CD4-positive, alpha-beta T cell treated with Interleukin-10 for 1 hour (primary cell): Measurements from ENCODE around the gene NCOR2.

ENCODE experiments used
- DNase-seq: peaks from one replicate; pipeline ENCODE4 v3.0.0-alpha.2; 2020

Gene NCOR2

DNA sequence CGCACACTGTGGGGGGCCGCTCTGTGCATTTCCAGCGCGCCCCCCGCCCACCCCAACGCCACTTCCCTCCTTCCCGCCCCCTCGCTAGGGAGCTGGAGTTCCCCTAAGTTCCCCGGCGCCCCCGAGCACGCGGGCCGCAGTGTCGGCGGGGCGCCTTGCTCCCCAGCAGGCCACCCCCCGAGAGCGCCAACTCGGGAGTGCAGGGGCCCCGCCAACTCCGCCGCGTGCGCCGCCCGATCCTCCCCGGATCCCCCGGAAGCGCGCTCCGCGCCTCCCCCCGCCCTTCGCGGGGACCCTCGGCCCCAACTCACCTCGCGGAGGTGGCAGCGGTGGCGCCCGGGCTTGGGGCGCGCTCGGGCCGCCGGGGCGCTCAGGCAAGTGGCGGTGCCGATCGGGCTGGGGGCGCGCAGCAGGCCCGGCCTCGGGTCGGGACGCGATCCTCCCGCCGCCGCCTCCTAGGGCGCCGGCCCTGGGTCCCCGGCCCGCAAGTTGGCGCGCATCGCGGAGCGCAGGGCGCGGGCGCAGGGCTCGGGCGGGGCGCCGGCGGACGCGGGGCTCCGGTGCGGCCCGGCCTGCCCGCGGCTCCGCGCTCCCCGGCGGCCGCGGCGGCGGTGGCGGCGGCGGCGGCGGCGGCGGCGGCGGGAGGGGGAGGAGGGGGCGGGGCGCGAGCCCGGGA, at the start of gene NCOR2:
TSS of gene NCOR2 (minus strand) at position 616 of the 676 bp plus-strand sequence. CDS start 72,361 bp downstream, outside the sequence.
- DNase-seq, result peak; percentile 54

DNA sequence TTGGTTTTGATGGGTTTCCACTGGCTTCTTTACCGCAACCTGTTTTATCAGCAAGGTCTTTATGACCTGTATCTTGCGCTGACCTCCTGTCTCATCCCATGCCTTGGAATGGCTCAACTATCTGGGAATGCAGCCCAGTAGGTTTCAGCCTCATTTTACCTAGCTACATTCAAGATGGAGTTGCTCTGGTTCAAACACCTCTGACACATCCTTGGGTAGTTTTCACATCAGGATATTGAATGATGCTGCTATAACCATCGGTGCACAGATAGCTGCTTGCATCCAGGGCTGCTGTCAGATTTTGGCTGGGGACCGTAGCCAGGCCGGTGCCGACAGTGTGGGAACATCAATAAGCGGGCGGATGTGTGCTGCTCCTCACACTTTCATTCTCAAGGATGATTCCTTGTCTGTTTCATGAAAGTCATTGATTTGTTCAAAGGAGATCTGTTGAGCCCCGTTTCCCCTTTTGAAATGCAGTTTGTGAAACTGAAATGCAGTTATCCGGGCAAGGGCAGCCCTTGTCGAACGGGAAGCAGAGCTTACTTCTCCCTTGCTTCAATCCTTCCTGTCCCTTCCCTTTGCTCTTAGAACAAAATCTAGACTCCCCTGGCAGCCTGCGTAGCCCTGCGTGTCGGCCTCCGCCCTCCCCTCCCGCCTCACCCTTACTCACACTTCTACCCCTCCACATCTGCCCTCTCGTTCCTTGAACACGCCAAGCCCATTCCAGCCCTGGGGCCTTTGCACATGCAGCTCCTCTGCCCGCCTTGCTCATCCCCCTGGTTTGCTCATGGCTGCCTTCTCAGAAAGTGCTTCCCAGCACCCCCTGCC, 49.2 kb upstream of the NCOR2 start:
- no peak for DNase-seq

DNA sequence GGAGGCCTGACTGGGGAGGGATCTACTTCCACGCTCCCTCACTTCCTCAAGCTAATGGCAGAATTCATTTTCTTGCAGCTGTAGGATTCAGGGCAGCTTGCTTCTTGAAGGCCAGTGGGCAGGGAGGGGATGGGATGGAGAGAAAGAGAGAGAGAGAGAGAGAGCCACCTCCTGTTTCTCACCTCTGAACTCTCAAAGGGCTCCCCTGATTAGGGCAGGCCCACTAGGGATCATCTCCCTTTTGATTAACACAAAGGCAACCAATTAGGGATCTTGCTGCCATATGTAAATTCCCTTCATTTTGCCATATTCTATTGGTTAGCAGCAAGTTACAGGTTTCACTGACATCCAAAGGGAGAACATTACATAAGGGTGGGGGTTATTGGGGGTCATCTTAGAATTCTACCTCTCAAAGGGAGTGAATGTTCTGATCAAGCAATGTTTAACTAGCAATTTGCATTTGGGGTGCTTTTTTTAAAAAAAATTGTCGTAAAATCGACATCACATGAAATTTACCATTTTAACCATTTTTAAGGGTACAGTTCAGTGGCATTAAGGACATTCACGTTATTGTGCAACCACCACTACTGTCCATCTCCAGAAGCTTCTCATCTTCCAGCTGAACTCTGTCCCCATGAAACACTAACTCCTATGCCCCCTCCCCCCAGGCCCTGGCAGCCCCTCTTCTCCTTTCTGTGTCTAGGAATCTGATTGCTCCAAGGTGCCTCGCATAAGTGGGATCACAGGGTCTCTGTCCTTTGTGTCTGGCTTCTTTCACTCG, 47.3 kb upstream of the NCOR2 start:
- DNase-seq, result no peak

DNA sequence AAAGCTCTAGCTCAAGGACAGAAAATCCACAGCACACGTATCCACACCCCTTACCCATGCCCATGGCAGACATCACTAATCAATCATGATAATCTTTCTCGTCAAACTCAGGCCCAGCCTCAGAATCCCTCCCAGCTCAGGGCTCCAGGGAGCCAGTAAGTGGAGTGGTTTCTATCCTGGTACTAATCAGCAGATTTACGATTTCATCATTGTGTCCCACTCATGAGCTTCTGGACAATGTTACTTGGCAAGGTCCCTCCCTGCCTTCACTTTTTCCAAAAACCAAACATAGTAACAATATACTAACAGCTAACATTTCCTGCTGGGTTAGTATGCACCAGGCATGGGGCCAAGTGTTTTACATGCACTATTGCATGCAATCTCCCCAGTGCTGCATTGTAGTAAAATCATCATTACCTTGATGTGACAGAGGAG, 45.8 kb upstream of the NCOR2 start:
- no peak for DNase-seq

DNA sequence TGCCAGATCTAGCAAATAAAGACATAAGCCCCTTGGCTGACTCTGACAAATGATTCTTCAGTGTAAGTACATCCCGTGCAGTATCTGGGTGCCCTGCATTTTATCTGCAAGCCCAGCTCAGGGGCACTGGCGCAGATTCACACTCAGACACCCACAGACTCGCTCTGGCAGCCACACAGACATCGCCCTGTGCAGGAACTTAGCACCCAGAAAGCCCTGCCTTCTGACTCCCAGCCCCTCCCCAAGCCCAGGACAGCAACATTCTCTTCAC, 44.9 kb upstream of the NCOR2 start:
- DNase-seq, result no peak

DNA sequence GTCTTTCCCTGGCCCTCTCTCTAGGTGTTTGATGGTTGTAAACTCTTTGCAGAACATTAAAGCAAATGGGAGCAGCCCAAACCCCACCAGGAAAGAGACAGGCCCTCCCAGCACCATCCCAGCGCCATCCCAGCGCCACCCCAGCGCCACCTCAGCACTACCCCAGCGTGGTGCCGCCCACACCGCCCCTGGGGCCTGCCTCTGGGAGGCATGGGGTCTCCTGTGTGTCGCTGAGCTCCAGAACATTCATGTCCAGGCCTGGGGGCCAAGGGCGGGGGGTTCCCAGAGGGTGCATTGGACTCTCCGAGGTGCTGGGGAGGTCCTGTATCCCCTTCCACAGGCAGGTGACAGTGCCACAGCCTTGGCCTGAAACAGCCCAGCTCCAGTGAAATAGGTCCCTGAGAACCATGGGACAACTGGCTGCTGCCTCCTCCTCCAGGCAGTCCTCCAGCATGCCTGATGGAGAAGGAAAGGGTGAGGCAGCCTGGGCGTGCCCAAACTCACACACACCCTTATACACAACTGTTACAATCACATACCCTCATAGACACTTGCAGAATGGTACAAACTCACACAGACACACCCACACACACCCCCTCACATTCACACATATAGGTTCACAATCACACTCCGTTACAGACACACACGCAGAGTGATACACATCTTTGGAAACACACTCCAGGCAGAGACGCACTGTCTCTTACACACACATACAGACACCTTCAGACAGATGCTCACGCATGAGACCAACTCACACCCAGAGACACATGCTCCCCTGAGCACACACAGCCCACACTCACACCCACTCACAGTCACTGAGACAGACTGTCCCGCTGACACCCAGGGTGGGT, 44.4 kb upstream of the NCOR2 start:
- no peak for DNase-seq

DNA sequence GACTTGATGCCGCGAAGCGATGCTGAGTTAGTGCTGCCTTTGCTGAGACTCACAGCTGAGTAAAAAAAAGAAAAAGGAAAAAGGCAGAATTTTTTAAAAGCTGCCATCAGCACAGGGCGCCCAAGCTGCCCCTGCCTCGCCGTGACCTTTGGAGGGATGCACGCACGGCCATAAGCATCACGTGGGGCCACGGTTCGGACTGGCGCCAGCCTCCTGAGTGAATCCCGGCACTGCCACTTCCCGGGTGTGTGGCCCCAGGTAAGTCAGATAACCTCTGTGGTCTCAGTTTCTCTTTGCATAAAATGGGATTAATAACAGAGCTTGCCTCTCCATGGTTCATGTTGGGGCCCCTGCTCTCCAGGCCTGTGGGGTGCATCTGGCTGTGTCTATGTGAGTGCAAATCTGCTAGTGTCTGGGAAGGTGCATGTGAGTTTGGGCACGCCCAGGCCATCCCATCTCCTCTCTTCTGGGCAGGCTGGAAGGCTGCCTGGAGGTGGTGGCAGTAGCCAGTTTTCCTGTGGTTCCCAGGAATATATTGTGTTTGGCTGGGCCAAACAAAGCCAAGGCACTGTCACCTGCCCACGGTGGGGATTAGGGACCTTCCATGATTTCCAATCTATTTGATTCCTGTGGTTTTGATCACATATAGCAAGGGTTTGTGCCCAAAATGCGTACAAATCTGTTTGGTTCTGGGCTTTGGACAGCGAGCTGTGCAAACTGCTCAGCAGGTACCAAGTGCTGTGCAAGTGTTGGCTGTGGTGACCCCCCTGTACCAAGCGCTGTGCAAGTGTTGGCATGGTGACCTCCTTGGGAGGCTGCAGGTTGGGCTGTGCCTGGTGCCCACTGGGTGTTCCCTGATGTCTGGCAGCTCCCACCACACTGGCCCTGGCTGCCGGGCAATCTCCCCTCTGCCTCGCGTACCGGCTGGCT, 43.5 kb upstream of the NCOR2 start:
- no peak for DNase-seq

DNA sequence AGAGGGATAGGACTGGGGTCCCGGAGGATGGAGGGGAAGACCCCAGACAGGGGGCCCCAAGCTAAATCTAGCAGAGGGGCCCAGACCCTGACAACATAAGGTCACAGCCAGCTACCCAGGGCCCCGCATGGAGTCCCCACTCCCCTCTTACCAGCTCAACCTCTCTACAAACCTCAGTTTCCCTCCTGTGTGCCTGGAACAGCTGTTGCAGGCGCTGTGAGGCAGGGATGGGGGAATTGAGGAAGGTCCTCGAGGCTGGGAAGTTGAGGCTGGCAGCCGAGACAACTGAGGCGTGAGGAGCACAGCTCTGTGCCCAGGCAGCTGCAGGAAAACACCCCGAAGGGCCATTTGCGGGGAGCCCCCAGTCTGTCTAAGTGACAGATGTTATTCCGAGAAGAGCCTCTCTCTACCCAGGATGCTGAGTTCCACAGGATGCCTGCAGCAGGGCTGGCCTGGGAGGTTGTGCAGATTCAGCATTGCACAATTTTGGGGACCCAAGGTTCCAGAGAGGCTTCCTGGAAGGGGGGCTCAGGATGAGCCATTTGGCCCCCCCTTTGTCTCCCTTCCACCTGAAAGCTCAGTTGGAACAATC, 42.7 kb upstream of the NCOR2 start:
- DNase-seq, result no peak

DNA sequence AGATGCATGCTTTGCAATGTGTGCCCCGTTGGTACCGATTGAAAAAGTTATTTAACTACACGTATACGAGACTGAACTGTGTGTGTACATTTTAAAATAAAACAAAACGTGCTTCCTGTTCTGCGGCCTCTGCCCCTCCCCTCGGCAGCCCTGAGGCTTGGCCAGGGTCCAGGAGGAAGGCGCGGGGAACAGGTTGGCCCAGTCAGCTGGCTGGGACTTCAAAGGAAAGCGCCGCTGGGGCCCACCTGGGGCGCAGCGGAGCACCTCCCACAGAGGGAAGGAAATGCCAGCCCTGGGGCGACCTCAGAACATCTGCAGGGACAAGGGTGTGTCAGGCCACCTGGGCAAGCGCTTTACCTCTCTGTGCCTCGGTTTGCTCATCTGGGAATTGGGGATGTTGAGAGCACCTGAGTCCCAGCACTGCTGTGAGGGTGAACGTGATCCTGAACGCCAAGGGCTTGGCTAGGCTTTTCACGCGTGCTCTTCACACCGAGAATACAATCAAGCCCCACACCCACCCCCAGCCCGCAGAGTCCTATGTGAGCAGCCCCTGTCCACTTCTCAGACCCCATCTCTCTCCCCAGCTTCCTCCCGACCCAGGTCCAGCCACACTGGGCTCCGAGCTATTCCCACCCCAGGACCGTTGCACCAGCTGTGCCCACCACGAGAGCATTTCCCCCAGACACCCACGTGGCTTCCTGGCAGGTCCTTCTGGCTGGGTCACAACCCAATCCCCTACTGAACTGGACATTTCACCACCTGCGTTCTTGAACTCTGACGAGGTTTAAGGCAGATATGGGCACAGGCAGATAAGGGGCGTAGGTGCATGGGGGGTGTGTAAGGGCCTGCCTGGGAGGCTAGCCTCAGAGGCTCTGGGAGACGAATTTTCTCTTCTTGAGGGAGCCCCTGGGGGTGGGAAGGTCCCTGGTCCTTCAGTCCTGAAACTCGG, 41.9 kb upstream of the NCOR2 start:
- DNase-seq, result peak; percentile 91

DNA sequence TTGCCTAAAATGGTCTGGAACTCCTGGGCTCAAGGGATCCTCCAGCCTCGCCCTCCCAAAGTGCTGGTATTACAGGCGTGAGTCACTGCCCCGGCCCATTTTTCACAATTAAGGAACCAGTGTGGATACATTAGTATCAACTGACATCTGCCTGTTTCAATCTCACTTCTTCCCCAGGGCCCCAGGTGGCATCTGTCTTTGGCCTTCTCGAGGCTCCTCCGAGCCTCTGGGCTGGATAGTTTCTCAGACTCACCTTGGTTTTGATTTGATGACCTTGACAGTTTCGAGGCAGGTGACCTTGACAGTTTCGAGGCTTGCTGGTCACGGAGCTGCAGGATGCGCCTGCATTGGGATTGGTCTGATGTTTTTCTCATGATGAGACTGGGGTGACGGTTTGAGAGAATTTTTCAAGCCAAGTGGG, 41.0 kb upstream of the NCOR2 start:
- no peak for DNase-seq

DNA sequence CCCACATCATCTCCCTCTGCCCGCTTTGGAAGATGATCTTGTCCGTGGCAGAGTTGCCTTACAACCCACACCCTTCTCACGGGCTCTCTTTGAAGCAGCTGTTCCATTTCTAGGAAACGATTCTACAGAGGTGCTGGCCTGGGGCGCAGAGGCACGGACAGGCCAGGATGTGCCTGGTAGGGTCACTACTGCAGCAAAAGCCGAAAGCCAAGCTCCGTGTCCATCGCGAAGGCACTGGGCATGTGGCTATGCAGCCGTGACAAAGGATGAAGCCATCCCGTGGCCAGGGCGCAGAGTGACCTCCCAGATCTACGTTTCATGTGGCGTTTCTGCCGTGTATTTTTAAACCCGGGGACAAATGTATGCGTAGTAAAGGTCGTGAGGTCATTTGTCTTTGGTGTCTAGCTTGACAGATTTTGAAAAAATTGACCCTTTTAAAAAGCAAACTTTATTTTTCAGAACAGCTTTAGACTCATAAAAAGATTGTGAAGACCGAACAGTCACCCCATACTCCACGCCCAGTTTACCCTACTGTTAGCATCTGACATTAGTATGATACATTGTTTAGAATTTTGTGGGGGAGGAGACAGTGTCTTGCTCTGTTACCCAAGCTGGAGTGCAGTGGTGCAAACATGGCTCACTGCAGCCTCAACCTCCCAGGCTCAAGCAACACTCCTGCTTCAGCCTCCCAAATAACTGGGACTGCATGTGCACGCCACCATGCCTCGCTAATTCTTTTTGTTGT, 40.4 kb upstream of the NCOR2 start:
- no peak for DNase-seq

DNA sequence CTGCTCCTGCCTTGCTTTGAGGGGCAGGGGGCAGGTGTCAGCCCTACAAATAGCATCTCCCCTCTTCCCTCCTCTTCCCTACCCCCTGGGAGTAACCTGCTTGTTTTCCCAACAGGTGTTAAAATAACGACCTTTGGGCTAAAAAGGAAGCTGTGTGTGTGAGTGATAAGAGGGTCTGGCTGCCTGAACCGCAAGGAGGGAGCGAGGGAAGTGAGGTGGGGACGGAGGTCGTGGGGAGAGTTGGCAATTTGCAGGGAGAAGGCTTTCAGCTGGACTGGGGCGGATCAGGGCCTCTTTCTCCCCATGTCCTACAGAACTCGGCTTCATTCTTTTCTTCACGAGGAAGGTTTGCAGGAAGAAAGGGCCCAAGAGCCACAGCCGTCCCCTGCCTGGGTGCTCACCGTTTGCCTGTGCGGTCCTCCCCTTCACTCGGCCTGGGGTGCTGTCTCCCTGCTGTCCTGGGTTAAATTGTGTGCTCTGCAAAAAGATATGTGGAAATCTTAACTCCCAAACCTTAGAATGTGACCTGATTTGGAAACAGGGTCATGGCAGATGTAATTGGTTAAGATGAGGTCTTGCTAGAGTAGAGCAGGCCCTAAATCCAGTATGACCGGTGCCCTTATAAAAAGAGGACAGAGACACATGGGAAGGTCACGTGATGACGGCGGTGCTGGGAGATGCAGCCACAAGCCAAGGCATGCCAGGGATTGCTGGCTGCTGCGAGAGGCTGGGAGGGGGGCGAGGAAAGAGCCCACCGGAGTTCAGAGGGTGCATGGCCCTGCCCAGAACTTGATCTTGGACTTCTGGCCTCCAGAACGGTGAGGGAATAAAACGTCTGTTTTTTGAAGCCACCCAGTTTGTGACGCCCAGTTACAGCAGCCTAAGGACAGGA, 38.7 kb upstream of the NCOR2 start:
- no peak for DNase-seq

DNA sequence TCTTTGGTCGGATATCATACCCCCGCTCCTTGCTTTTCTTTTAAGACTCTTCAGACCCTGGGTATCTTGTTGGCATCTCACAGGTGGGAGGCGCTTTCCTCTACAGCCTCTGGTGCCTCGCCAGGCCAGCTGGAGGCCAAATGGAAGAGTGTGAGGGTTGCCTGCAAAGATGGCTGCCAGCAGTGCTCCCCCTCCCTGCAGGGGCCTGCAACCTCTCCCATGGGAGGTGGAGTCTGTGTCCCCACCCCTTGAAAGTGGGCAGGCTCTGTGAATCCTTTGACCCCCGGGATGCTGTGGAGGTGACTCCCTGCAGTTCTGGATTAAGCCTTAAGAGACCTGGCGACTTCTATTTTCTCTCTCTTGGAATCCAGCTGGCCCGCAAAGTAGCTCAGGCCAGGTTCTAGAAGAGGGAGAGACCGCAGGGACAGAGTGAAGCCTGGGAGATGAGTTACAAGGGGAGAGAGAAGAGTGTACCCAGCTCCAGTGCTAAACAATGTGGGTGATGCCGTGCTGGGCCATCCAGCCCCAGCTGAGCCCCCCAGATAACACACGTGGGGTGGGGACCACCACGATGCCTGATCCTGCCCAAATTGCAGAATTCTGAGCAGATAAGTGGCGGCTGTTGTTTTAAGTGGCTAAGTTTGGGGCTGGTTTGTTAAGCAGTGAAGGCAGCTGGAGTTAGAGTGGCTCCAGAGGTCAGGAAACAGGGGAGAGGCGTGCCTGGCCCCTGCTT, 37.9 kb upstream of the NCOR2 start:
- DNase-seq, result no peak

DNA sequence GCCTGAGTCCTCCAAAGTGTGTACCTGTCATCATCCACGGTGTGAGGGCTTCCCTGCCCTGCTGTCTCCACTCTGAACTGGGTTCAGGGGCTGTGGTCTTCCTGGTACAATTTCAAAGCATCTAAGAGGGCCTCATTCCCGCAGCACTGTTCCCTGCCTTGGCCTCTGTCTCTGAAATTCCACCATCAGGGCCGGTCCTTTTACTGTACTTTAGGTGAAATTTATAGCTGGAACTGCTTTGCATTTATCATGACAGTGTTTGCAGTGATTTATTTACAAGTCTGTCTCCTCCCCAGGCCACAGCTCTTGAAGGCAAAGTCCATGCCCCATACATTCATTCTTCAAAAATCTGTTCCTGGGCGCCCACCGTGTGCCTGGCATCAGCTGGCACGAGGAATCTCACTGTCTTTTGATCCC, 36.9 kb upstream of the NCOR2 start:
- DNase-seq, result no peak

DNA sequence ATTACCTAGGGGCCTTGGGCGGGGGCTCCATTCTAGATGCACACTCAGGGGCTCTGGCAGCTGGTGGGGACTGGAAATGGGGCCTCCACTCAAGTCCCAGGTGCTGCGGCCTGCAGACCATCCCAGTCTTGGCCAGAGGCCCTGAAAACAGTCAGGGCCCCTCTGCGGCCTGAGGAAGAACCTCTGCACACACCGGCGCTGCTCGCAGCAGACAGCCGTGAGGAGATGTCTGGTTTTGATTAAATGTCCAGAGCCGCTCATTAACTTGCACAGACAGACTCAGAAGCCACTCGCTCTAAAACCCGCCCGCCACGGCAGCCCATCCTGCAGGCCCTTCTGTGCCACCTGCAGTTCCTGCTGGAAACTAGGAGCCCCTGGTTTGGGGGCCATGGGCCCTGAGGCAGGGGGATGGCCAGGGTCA, 36.4 kb upstream of the NCOR2 start:
- no peak for DNase-seq

DNA sequence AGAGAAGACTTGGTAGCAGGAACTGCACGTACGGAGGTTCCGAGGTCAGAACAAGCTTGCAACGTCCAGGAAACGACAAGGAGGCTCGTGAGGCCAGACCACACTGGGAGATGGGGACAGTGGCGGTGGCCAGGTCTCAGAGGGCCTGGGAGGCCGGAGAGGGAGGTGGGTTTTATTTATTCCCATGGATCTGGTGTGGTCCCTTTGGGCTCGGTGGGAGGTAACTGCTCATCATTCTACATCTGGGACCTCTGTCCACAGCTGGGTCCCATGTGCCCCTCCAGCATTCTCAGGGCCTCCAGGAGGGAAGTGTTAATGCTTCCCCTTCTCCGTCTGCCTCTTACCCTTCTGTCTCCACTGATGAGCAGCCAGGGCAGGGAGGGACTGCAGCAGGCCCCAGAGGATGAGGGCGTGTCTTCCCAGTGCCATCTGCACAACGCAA, 35.7 kb upstream of the NCOR2 start:
- no peak for DNase-seq

DNA sequence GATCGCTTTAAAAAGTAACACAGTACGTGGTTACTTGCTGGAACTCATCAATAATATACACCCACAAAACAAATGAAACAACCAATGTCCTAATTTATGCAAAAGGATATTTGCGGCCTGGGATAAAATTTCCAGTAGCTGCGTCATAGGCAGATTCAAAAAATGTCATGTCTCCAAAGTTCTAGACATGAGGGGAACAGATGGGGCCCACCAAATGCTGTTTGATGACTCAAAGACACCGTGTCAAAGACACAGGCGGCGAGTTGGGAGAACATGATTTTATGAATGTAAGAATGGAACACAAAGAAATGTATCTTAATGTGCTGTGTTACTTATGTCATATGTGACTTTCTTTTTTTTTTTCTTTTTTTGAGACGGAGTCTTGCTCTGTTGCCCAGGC, 34.3 kb upstream of the NCOR2 start:
- no peak for DNase-seq
